HG02571 (cell line): ENCODE results near the gene ZSCAN10.
"Not testable (repeated sequence)": the region's sequence is repeated elsewhere in the genome, so short reads cannot be mapped to it uniquely, and the experiment has no call there.

Source experiments
- ATAC-seq: cut with Tn5 transposase; IDR thresholded peaks from one replicate; pipeline ENCODE4 v1.9.1; 2021; ENCODE audit warnings: mild to moderate bottlenecking, moderate library complexity; ENCODE audit not compliant: unreplicated experiment

Gene ZSCAN10

GRCh38 chr16:3065069-3065741, 33.9 kb downstream of the ZSCAN10 start, which contains the start of gene IL32:
IL32 (plus strand) TSS chr16:3065640; CDS start chr16:3065812, 172 bp downstream.
- no peak for ATAC-seq

GRCh38 chr16:3063625-3064386, 35.3 kb downstream of the ZSCAN10 start:
- ATAC-seq: no peak

- ATAC-seq: no peak
Measured at GRCh38 chr16:3062553-3062952, 36.5 kb downstream of the ZSCAN10 start.

GRCh38 chr16:3060339-3061127, 38.6 kb downstream of the ZSCAN10 start:
- ATAC-seq: no peak

- no peak for ATAC-seq
Measured at GRCh38 chr16:3059723-3060242, 39.3 kb downstream of the ZSCAN10 start.

DNA sequence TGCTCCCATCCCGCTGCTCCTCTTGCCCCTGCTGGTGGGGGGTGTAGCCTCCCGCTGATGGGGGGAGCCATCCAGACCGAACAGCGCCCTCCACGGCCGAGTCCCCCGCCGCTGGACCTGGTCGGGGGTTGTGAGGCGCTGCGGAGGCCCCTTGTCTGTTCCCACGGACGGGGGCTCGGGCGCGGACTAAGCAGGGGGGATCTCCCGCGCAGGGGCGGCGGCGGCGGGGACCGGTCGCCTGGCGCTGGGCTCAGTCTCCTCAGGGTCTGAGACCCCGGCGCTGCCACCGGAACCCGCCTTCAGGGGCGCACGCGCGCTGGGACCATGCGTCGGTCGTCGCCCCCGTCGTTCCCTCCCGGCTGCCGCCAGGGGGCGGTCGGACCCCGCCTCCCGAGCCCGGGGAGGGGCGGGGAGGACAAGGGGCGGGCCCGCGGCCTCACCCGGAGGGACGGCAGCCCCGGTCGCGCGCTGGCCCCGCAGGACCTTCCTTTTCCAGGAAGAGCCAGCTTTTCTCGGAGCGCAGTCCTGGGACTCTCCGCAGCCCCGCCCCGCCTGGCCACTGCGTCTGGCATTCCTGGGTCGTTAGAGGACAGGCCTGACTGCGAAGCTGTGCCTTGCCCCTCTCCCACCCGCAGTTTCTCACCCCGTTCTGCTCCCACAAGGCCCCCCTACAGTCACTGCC, 39.9 kb downstream of the ZSCAN10 start:
- ATAC-seq: peak; percentile 80

DNA sequence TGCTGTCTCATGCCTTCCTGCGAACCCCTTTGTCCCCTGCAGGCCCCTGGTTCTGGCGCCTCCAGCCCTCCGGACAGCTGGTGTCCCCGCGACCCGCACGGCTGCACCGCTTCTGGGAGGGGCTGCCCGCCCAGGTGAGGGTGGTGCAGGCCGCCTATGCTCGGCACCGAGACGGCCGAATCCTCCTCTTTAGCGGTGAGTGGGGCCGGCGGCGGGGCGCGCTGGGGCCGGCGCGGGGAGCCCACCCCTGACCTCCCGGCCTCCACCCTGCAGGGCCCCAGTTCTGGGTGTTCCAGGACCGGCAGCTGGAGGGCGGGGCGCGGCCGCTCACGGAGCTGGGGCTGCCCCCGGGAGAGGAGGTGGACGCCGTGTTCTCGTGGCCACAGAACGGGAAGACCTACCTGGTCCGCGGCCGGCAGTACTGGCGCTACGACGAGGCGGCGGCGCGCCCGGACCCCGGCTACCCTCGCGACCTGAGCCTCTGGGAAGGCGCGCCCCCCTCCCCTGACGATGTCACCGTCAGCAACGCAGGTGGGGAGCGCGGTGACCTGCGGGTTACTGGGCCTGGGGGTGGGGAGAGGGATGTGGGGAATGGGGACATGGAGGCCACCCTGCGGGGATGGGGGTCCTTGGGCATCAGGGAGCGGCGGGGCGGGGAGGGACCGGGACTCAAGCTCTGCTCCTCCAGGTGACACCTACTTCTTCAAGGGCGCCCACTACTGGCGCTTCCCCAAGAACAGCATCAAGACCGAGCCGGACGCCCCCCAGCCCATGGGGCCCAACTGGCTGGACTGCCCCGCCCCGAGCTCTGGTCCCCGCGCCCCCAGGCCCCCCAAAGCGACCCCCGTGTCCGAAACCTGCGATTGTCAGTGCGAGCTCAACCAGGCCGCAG, 40.7 kb downstream of the ZSCAN10 start:
- no peak for ATAC-seq

DNA sequence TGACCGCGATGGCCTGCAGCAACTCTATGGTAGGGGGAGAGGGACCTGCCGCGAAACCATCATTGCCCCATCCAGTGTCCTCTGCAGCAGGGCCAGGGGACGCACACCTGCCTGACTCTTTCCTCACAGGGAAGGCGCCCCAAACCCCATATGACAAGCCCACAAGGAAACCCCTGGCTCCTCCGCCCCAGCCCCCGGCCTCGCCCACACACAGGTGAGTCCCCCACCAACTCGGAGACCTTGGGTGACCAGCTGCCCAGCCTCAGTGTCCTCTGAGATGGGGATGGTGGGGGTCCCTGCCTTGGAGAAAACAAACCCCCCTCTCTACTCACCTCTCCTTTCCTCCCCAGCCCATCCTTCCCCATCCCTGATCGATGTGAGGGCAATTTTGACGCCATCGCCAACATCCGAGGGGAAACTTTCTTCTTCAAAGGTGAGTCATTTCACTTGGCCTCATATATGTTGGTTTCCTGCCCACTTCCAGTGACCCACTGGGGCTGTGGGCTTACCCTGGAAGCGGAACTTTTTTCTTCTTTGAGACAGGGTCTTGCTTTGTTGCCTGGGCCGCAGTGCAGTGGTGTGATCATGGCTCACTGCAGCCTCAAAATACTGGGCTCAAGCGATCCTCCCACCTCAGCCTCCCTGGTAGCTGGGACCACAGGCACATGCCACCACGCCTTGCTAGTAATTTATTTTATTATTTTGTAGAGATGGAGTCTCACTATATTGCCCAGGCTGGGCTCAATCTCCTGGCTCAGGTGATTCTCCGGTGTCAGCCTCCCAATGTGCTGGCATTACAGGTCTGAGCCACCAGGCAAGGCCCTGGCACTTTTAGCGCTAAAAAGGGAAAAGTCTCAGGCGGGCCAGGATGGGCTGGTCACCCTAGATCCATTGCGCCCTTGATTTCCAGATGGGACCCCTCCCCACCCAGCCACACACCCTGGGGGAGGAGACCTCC, 41.6 kb downstream of the ZSCAN10 start:
- no peak for ATAC-seq

- no peak for ATAC-seq
Measured at GRCh38 chr16:3056336-3057180, 42.5 kb downstream of the ZSCAN10 start.

GRCh38 chr16:3055734-3056115, 43.4 kb downstream of the ZSCAN10 start:
- ATAC-seq: not testable (repeated sequence)

GRCh38 chr16:3054965-3055733, 43.9 kb downstream of the ZSCAN10 start:
- no peak for ATAC-seq

DNA sequence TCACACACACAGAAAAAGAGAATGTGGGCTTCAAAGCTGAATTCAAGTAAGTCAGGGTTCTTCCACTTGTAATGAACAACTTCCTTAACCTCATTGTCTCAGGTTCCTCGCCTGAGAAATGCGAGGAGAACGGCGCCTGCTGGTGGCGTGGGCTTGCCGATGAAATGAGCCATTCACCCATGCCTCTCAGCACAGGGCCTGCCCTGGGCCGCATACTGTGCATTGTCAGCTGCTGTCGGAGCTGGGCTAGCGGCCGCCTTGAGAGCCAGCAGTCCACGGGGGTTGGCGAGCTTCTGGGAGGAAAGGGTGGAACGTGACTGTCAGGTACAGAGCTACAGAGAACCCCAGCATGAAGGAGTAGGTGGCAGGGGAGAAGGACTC, 45.8 kb downstream of the ZSCAN10 start:
- not testable (repeated sequence) for ATAC-seq

- not testable (repeated sequence) for ATAC-seq
Measured at GRCh38 chr16:3052571-3053329, 46.3 kb downstream of the ZSCAN10 start.

DNA sequence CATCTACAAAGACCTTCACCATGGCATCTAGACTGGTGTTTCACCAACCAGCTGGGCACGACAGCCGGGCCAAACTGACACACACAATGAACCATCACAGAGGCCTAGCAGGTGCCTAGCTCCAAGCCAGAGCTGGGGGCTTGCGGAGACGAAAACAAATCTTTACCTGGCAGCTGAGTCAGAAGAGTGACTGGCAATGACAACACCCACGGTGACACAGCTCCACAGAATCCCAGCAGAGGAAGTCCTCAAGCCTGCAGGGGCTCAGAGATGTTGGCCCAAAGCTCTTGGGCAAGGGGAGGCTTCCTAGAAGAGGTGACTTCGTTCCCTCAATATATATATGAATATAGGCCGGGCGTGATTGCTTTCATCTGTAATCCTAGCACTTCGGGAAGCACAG, 47.6 kb downstream of the ZSCAN10 start:
- no peak for ATAC-seq

- ATAC-seq: no peak
Measured at GRCh38 chr16:3051009-3051408, 48.1 kb downstream of the ZSCAN10 start.

GRCh38 chr16:3050487-3050886, 48.6 kb downstream of the ZSCAN10 start:
- ATAC-seq: no peak
